GM12801 (cell line): ENCODE data around the gene SOST.

Experiments used
- CTCF ChIP-seq: IDR thresholded peaks from one replicate; pipeline ENCODE4 v1.5.1; 2011; ENCODE audit warnings: control low read depth; ENCODE audit not compliant: insufficient read length; ENCODE audit errors: extremely low read depth

The SOST gene

GRCh38 chr17:43712397-43712796 lies 46.2 kb downstream of the SOST start:
- TF ChIP-seq CTCF = no peak

GRCh38 chr17:43710101-43710500 lies 48.5 kb downstream of the SOST start:
- no peak for TF ChIP-seq CTCF

- no peak for TF ChIP-seq CTCF
These were observed 49.4 kb downstream of the SOST start for GRCh38 chr17:43709210-43709609.

GRCh38 chr17:43707184-43707583 lies 51.4 kb downstream of the SOST start:
- TF ChIP-seq CTCF = no peak

- TF ChIP-seq CTCF = no peak
These were observed 52.4 kb downstream of the SOST start for GRCh38 chr17:43706235-43706634.
